Esophagus squamous epithelium (tissue), 5 donors: ENCODE data around the gene PIAS4. TPM values are rescaled to one million over a fixed set of nuclear protein-coding genes. Genes with fewer than 3 reads are reported as not detected.
"Not testable (repeated sequence)": the region's sequence is repeated elsewhere in the genome, so short reads cannot be mapped to it uniquely, and the experiment has no call there.

Experiments
- DNase-seq: peaks from one replicate; lab custom pipeline; 2025; lab: John Stamatoyannopoulos, UW
- H3K27ac ChIP-seq, 4 donors: fragments of 200-600 bp; sonication (generic); one replicate each; pipeline ENCODE4 v1.5.1; 2016 to 2019; ENCODE audit warnings: mild to moderate bottlenecking in 1 of 4
- H3K27me3 ChIP-seq, 4 donors: fragments of 200-600 bp; sonication (generic); 1 replicate in 3 of 4; 2 replicates in 1 of 4; pipeline versions ENCODE4 v1.5.1 to v1.6.0; 2017 to 2021; ENCODE audit warnings: antibody characterized with exemption in 1 of 4
- H3K36me3 ChIP-seq, 3 donors: fragments of 200-600 bp; sonication (generic); one replicate each; pipeline ENCODE4 v1.5.1; 2016 to 2019
- H3K4me1 ChIP-seq, 3 donors: fragments of 200-600 bp; sonication (generic); one replicate each; pipeline ENCODE4 v1.5.1; 2017 to 2019
- H3K4me3 ChIP-seq, 4 donors: fragments of 200-600 bp; sonication (generic); 1 replicate in 3 of 4; 2 replicates in 1 of 4; pipeline ENCODE4 v1.5.1; 2016 to 2019; ENCODE audit warnings: mild to moderate bottlenecking in 2 of 4, moderate library complexity in 1 of 4
- H3K9me3 ChIP-seq, 3 donors: fragments of 200-600 bp; sonication (generic); one replicate each; pipeline ENCODE4 v1.5.1; 2016 to 2019
- POLR2A ChIP-seq, 4 donors: fragments of 450-650 bp; IDR thresholded peaks; one replicate each; pipeline ENCODE4 v1.6.1; 2017; ENCODE audit warnings: antibody characterized with exemption in 4 of 4, mild to moderate bottlenecking in 4 of 4, moderate library complexity in 3 of 4
- WGBS, 2 donors: methylation state at CpG; one replicate each; pipeline ENCODE4 v1.1.5; 2018; 5-methylcytosine and 5-hydroxymethylcytosine counted together
- intact Hi-C: fragments of 100-400 bp; cut with DNase I; formaldehyde crosslinking; loops from one replicate; pipeline ENCODE4 v1.15.0; 2022
- total RNA-seq, 4 donors: library from RNA; depleted of rRNA; stranded (reverse); fragments of >200 nt; gene quantifications; one replicate each; pipeline ENCODE4 v1.1.0, GENCODE V29; 2016
- TF ChIP-seq, protein P1 (sequence below), 6 experiments: fragments of 450-650 bp in 4 of 6; fragments of 200-600 bp in 2 of 6; sonication (generic) in 2 of 6; IDR thresholded peaks; one replicate each; pipeline ENCODE4 v1.5.1; 2016 to 2019; ENCODE audit warnings: antibody characterized with exemption in 6 of 6, mild to moderate bottlenecking in 4 of 6, moderate library complexity in 4 of 6
- donor health status: DM: yes; HTN: yes; CAD: no.

PIAS4 gene
- total RNA-seq, 4 donors from 2014 or later: 11.4 to 15.1 (median 13.0) TPM

DNA sequence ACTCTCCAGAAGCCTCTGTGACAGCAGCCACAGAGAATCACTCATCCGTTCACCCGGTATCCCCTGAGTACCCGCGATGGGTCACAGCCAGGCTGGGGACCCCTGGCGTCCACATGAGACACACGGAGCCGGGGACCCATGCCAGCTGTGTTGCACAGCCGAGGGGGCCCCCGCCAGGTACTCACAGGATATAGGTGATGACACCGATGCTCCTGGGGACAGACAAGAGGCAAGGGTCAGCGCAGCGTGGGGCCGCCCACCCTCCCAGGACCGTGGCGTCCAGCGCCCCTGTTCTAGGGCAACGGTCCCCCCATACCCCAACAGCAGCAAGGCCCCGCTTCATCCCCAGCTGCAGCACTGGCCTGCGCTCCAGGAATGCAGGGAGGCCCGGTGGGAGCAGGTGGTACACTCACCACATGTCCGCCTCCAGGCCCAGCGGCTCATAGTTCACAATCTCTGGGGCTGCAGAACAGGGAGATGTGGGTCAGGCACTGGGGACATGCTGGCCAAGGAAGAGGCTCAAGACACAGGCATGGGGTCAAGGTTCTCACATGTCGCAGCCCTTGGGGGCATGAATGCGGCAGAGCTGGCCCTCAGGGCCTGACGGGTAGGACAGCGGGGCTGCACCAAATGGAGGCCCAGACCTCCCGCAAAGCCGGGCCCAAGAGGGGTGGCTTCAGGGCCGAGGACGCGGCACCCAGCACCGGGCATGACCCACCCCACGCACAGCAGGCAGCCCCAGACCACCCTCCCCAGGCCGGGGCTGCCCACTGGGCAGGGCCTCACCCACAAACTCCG, 43.9 kb upstream of the PIAS4 start:
- DNase-seq: no peak
- intact Hi-C loops: no loop called here
- no peak overlapping the region for H3K27ac ChIP-seq
- no peak overlapping the region for H3K4me3 ChIP-seq
- TF ChIP-seq POLR2A (IDR thresholded peaks at IDR 0.05): no peak
- TF ChIP-seq, protein P1, sequence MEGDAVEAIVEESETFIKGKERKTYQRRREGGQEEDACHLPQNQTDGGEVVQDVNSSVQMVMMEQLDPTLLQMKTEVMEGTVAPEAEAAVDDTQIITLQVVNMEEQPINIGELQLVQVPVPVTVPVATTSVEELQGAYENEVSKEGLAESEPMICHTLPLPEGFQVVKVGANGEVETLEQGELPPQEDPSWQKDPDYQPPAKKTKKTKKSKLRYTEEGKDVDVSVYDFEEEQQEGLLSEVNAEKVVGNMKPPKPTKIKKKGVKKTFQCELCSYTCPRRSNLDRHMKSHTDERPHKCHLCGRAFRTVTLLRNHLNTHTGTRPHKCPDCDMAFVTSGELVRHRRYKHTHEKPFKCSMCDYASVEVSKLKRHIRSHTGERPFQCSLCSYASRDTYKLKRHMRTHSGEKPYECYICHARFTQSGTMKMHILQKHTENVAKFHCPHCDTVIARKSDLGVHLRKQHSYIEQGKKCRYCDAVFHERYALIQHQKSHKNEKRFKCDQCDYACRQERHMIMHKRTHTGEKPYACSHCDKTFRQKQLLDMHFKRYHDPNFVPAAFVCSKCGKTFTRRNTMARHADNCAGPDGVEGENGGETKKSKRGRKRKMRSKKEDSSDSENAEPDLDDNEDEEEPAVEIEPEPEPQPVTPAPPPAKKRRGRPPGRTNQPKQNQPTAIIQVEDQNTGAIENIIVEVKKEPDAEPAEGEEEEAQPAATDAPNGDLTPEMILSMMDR (IDR thresholded peaks at IDR 0.05): no peak
- no peaks in the 10 kb centered on the region for H3K9me3 ChIP-seq
- WGBS, 2 donors: 80 to 93% methylated on average over 1 to 14 of the region's 35 CpGs
- peaks cover 45 to 100% (median 60%) of the 10 kb centered on the region in 3 donors for H3K36me3 ChIP-seq
- H3K4me1 ChIP-seq: peaks cover 4 to 33% (median 25%) of the 10 kb centered on the region in 3 donors
- no peaks in the 10 kb centered on the region for H3K27me3 ChIP-seq

DNA sequence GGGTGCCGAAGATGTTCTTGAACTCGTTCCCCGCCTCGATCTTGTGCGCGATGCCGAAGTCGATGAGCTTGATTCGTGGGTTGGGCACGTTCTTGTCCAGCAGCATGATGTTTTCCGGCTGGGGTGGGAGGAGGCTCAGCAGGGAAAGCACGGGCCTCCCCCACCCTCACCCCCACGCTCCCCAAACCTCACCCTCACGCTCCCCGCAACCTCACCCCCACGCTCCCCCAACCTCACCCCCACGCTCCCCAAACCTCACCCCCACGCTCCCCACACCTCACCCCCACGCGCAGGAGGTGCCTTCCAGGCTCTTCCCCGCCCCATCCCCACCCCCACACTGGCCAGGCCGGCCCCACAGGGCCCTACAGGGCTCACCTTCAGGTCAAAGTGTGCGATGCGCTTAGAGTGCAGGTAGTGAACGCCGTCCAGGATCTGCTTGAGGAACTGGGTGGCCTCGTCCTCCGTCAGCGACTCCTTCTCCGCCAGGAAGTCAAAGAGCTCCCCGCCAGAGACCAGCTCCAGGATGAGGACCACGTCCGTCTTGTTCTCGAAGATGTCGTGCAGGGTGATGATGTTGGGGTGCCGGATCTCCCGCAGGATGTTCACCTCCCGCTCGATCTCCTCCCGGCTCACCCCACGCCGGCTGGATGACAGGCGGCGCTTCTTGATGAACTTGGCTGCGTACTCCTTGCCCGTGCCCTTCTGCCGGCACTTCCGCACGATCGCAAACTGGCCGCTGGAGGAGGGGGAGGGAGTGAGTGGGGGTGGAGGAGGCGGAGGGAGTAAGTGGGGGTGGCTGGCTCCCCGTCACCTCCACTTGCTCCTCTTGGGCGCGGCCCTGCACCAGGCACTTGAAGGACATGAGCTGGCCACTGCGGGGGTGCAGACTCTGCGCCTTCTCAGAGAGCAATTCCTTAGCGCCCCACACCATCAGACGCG, 43.0 kb upstream of the PIAS4 start:
- intact Hi-C loops: no loop called here
- no peak for DNase-seq
- Histone ChIP-seq H3K27ac (peak overlapping the region in 2 of 4 donors; percentile 5 to 6), H3K9me3 (no peaks in the 10 kb centered on the region), H3K4me1 (peaks cover 10 to 41% (median 33%) of the 10 kb centered on the region in 3 donors), H3K27me3 (no peaks in the 10 kb centered on the region), H3K36me3 (peaks cover 36 to 91% (median 51%) of the 10 kb centered on the region in 3 donors), H3K4me3 (no peak overlapping the region)
- TF ChIP-seq POLR2A (IDR thresholded peaks at IDR 0.05): no peak
- TF ChIP-seq, protein P1 (IDR thresholded peaks at IDR 0.05): no peak
- 89 to 94% methylated on average over 15 to 22 of the region's 60 CpGs for WGBS, 2 donors

DNA sequence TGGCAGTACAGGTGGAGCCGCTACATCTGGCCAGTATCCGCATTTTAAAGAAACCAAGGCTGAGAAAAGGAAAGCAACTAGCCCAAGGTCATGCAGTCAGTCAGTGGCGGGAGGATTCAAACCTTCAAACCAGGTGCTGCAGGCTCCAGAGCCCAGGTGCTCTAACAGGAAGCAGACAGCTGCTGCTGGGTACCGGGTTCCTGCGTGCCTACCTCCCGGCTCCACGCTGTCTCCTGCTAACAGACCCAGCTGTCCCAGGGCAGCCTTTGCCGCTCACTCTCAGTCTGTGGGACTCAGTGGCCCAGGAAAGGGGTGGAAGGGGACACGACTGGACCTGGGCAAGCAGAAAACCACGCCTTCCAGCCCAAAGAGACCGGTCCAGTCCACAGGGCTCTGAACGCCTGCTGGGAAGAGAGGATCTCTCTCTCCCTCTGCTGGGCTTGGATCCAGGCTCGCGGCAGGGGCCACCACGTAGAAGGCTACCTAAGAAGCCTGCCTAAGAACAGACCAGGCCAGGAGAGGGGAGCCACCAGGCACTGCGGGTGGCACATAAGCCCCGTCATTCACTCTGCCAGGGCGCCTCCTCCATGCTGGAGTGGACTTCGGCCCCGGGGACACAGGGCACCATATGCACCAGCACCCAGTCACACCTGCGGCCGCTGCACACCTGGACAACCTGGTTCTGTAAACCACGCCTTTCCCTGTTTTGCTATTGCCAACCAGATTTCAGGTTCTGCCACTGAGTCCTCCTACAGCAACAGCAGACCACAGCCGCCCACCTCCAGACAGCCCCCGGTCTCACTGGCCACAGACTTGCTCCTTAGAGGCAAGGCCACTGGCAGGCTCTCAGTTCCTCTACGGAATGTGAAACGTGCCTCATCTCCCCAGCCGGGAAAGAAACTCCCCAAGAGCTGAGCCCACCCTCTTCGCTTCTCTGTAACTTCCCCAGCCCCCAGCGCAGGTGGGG, 41.2 kb upstream of the PIAS4 start:
- H3K9me3 ChIP-seq: no peaks in the 10 kb centered on the region
- H3K36me3 ChIP-seq: peaks cover 20 to 73% (median 36%) of the 10 kb centered on the region in 3 donors
- H3K4me3 ChIP-seq: no peak overlapping the region
- no peak for DNase-seq
- intact Hi-C loops: no loop called here
- no peaks in the 10 kb centered on the region for H3K27me3 ChIP-seq
- peaks cover 16 to 55% (median 42%) of the 10 kb centered on the region in 3 donors for H3K4me1 ChIP-seq
- TF ChIP-seq, protein P1 (IDR thresholded peaks at IDR 0.05): no peak
- TF ChIP-seq POLR2A (IDR thresholded peaks at IDR 0.05): no peak
- peak overlapping the region; percentile 2 to 99 (median 98) for H3K27ac ChIP-seq
- WGBS, 2 donors: 64 to 84% methylated on average over 10 to 11 of the region's 30 CpGs

DNA sequence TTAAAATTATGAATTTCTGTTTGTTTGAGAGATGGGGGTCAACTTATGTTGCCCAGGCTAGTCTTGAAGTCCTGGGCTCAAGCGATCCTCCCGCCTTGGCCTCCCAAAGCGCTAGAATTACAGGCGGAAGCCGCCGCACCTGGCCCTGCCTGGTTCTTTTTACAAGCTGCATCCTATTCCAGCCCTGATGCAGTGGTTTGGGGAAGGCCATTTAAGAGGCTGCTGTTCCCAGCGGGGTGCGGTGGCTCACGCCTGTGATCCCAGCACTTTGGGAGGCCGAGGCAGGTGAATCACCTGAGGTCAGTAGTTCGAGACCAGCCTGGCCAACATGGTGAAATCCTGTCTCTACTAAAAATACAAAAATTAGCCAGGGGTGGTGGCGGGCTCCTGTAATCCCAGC, 39.6 kb upstream of the PIAS4 start:
- H3K9me3 ChIP-seq, intact Hi-C loops, DNase-seq, H3K27me3 ChIP-seq: not testable (repeated sequence)
- Histone ChIP-seq H3K27ac (peak overlapping the region; percentile 96 to 99 (median 98)), H3K36me3 (peaks cover 9 to 62% (median 25%) of the 10 kb centered on the region in 3 donors), H3K4me1 (peaks cover 16 to 61% (median 45%) of the 10 kb centered on the region in 3 donors), H3K4me3 (peak overlapping the region in 1 of 4 donors; percentile 100)
- WGBS, 2 donors: 84 to 90% methylated on average over 4 to 7 of the region's 12 CpGs
